ENCODE data around the gene STARD3. TPM values are rescaled to one million over a fixed set of nuclear protein-coding genes. Genes with fewer than 3 reads are reported as not detected.
A peak's percentile ranks its signal among the peaks of the same experiment; 100 is the strongest.

Gene STARD3
- total RNA-seq, 1 donor from 2014 or later = 76.6 TPM

- peaks cover 45% of the 10 kb centered on the region for H3K27me3 ChIP-seq (ENCODE audit: low read depth)
- TF ChIP-seq CTCF (IDR thresholded peaks at IDR 0.05) = no peak
- ATAC-seq = no peak
- intact Hi-C loops (cut with DNase I) = no loop called here
- H3K4me3 ChIP-seq = no peak overlapping the region
- H3K36me3 ChIP-seq = no peaks in the 10 kb centered on the region
- no peak for DNase-seq
- H3K9me3 ChIP-seq = no peaks in the 10 kb centered on the region
- peaks cover 34% of the 10 kb centered on the region for H3K4me1 ChIP-seq
- H3K27ac ChIP-seq = no peak overlapping the region
These were observed 33.2 kb downstream of the STARD3 start for GRCh38 chr17:39669897-39670735.

- TF ChIP-seq CTCF (IDR thresholded peaks at IDR 0.05) = no peak
- DNase-seq = no peak
- ATAC-seq = no peak
- H3K4me3 ChIP-seq = no peak overlapping the region
- intact Hi-C loops (cut with DNase I) = no loop called here
- peaks cover 44% of the 10 kb centered on the region for H3K27me3 ChIP-seq (ENCODE audit: low read depth)
- no peaks in the 10 kb centered on the region for H3K36me3 ChIP-seq
- no peaks in the 10 kb centered on the region for H3K9me3 ChIP-seq
- no peak overlapping the region for H3K27ac ChIP-seq
- H3K4me1 ChIP-seq = peaks cover 35% of the 10 kb centered on the region
These were observed 33.8 kb downstream of the STARD3 start for GRCh38 chr17:39670746-39671145.

GRCh38 chr17:39671651-39672521 is 34.9 kb downstream of the STARD3 start:
- DNase-seq = no peak
- ATAC-seq = no peak
- intact Hi-C loops (cut with DNase I) = no loop called here
- Histone ChIP-seq H3K27ac (no peak overlapping the region), H3K27me3 (ENCODE audit: low read depth) (peaks cover 34% of the 10 kb centered on the region), H3K36me3 (no peaks in the 10 kb centered on the region), H3K9me3 (no peaks in the 10 kb centered on the region), H3K4me1 (peaks cover 37% of the 10 kb centered on the region), H3K4me3 (no peak overlapping the region)
- peak; percentile 54 for TF ChIP-seq CTCF (IDR thresholded peaks at IDR 0.05)

- ATAC-seq = no peak
- H3K9me3 ChIP-seq = no peaks in the 10 kb centered on the region
- H3K4me1 ChIP-seq = peaks cover 38% of the 10 kb centered on the region
- no peak overlapping the region for H3K4me3 ChIP-seq
- peaks cover 25% of the 10 kb centered on the region for H3K27me3 ChIP-seq (ENCODE audit: low read depth)
- DNase-seq = no peak
- no peak for TF ChIP-seq CTCF (IDR thresholded peaks at IDR 0.05)
- no peak overlapping the region for H3K27ac ChIP-seq
- intact Hi-C loops (cut with DNase I) = no loop called here
- no peaks in the 10 kb centered on the region for H3K36me3 ChIP-seq
These were observed 35.8 kb downstream of the STARD3 start for GRCh38 chr17:39672522-39673334.

All from lower lobe of right lung (tissue), 2 donors.